ENCODE measurements around the gene CNTNAP5. TPM values are rescaled to one million over a fixed set of nuclear protein-coding genes. Genes with fewer than 3 reads are reported as not detected.

The CNTNAP5 gene
- total and polyA plus RNA-seq, 2 donors (not counting 3 experiments of a cell fraction or from before 2014, with no cell fraction given) = not detected

- Histone ChIP-seq H3K36me3 (ENCODE audit: control insufficient read depth in 2 of 2, extremely low read depth in 1 of 2, insufficient read depth in 2 of 2, low read length in 2 of 2) (no peaks in the 10 kb centered on the region), H3K79me2 (ENCODE audit: control insufficient read depth, insufficient read depth, low read length) (no peaks in the 10 kb centered on the region), H3K9me1 (replicated peaks; ENCODE audit: control insufficient read depth, extremely low read depth, insufficient read depth, low read length) (no peaks in the 10 kb centered on the region), H3K4me3 (replicated peaks in 1 of 3; ENCODE audit: insufficient read depth in 1 of 3, low read depth in 1 of 3, low read length in 3 of 3) (no peak overlapping the region), H3K4me2 (ENCODE audit: insufficient read depth, low read length) (no peak overlapping the region), H3K9me3 (replicated peaks; ENCODE audit: control insufficient read depth, insufficient read depth, low read length) (peaks cover 8% of the 10 kb centered on the region), H3K27ac (ENCODE audit: insufficient read depth, low read depth, low read length) (no peak overlapping the region), H2AFZ (ENCODE audit: low read depth, low read length) (no peak overlapping the region), H4K20me1 (replicated peaks; ENCODE audit: control insufficient read depth, extremely low read depth, insufficient read depth, low read length) (no peaks in the 10 kb centered on the region), H3K9ac (replicated peaks; ENCODE audit: extremely low read depth, insufficient read depth, low read length) (no peak overlapping the region), H3K4me1 (ENCODE audit: control insufficient read depth, extremely low read depth, insufficient read depth, low read length) (no peaks in the 10 kb centered on the region), H3K27me3 (ENCODE audit: control insufficient read depth in 2 of 2, insufficient read depth in 2 of 2, low read length in 2 of 2) (no peaks in the 10 kb centered on the region)
- no peak for FAIRE-seq
- dilution Hi-C loops (cut with MboI; ENCODE audit: extremely low pct_ligation_motif_present, low sequenced_read_pairs) (no loop called here), intact Hi-C loops (cut with micrococcal nuclease) (no loop called here)
- DNase-seq (ENCODE audit: low read depth, low spot score) = no peak
- ChIA-PET POLR2A (no interaction called here), CTCF (no interaction called here)
- TF ChIP-seq FOS (IDR thresholded peaks at IDR 0.05; ENCODE audit: borderline replicate concordance, insufficient read depth, low read length) (no peak), MAX (IDR thresholded peaks at IDR 0.05; ENCODE audit: insufficient read depth, insufficient read length) (no peak), MYC (IDR thresholded peaks at IDR 0.05; ENCODE audit: low read depth, low read length) (no peak), POLR2AphosphoS5 (IDR thresholded peaks at IDR 0.05; ENCODE audit: insufficient read depth, low read depth, low read length) (no peak), JUN (IDR thresholded peaks at IDR 0.05; ENCODE audit: borderline replicate concordance, insufficient read depth, insufficient read length, low read depth) (no peak), GATA2 (IDR thresholded peaks at IDR 0.05; ENCODE audit: insufficient read depth, insufficient read length, low read depth, low read length) (no peak), POLR2A (IDR thresholded peaks at IDR 0.05; ENCODE audit: low read depth, low read length) (no peak), EZH2 (IDR thresholded peaks at IDR 0.05; ENCODE audit: borderline replicate concordance, low read depth, low read length, severe bottlenecking) (no peak)
- no TSS peak for BruUV-seq (replicated peaks)
Observed at GRCh38 chr2:124778076-124778475, 753.0 kb downstream of the CNTNAP5 start.

GRCh38 chr2:124796647-124797046, 771.6 kb downstream of the CNTNAP5 start:
- Histone ChIP-seq H3K4me3 (replicated peaks in 1 of 3; ENCODE audit: insufficient read depth in 1 of 3, low read depth in 1 of 3, low read length in 3 of 3) (no peak overlapping the region), H3K4me1 (ENCODE audit: control insufficient read depth, extremely low read depth, insufficient read depth, low read length) (no peaks in the 10 kb centered on the region), H3K9me1 (replicated peaks; ENCODE audit: control insufficient read depth, extremely low read depth, insufficient read depth, low read length) (no peaks in the 10 kb centered on the region), H3K9ac (replicated peaks; ENCODE audit: extremely low read depth, insufficient read depth, low read length) (no peak overlapping the region), H3K36me3 (ENCODE audit: control insufficient read depth in 2 of 2, extremely low read depth in 1 of 2, insufficient read depth in 2 of 2, low read length in 2 of 2) (no peaks in the 10 kb centered on the region), H3K27ac (ENCODE audit: insufficient read depth, low read depth, low read length) (no peak overlapping the region), H4K20me1 (replicated peaks; ENCODE audit: control insufficient read depth, extremely low read depth, insufficient read depth, low read length) (no peaks in the 10 kb centered on the region), H3K79me2 (ENCODE audit: control insufficient read depth, insufficient read depth, low read length) (no peaks in the 10 kb centered on the region), H3K27me3 (ENCODE audit: control insufficient read depth in 2 of 2, insufficient read depth in 2 of 2, low read length in 2 of 2) (no peaks in the 10 kb centered on the region), H3K4me2 (ENCODE audit: insufficient read depth, low read length) (no peak overlapping the region), H2AFZ (ENCODE audit: low read depth, low read length) (no peak overlapping the region), H3K9me3 (replicated peaks; ENCODE audit: control insufficient read depth, insufficient read depth, low read length) (peaks cover 9% of the 10 kb centered on the region)
- DNase-seq (ENCODE audit: low read depth, low spot score) (no peak), FAIRE-seq (no peak)
- TF ChIP-seq MYC (IDR thresholded peaks at IDR 0.05; ENCODE audit: low read depth, low read length) = no peak
- no peak for TF ChIP-seq GATA2 (IDR thresholded peaks at IDR 0.05; ENCODE audit: insufficient read depth, insufficient read length, low read depth, low read length)
- TF ChIP-seq POLR2AphosphoS5 (IDR thresholded peaks at IDR 0.05; ENCODE audit: insufficient read depth, low read depth, low read length) = no peak
- no peak for TF ChIP-seq POLR2A (IDR thresholded peaks at IDR 0.05; ENCODE audit: low read depth, low read length)
- dilution Hi-C loops (cut with MboI; ENCODE audit: extremely low pct_ligation_motif_present, low sequenced_read_pairs) = no loop called here
- POLR2A ChIA-PET = no interaction called here
- no TSS peak for BruUV-seq (replicated peaks)
- CTCF ChIA-PET = no interaction called here
- intact Hi-C loops (cut with micrococcal nuclease) = no loop called here

Data from endothelial cell of umbilical vein (primary cell).